Suprapubic skin (tissue), 4 donors: ENCODE results near the gene IHH. TPM values are rescaled to one million over a fixed set of nuclear protein-coding genes. Genes with fewer than 3 reads are reported as not detected.
A peak's percentile ranks its signal among the peaks of the same experiment; 100 is the strongest.

Experiments used
- DNase-seq, 2 donors: peaks; one replicate each; pipeline ENCODE4 v3.0.0-alpha.2; 2019; ENCODE audit warnings: low spot score in 2 of 2
- H3K27ac ChIP-seq: fragments of 200-600 bp; sonication (generic); one replicate; pipeline ENCODE4 v1.5.1; 2019
- H3K27me3 ChIP-seq: fragments of 200-600 bp; sonication (generic); one replicate; pipeline ENCODE4 v1.5.1; 2019
- H3K36me3 ChIP-seq: fragments of 200-600 bp; sonication (generic); one replicate; pipeline ENCODE4 v1.5.1; 2019
- H3K4me1 ChIP-seq: fragments of 200-600 bp; sonication (generic); one replicate; pipeline ENCODE4 v1.5.1; 2019
- H3K4me3 ChIP-seq: fragments of 200-600 bp; sonication (generic); one replicate; pipeline ENCODE4 v1.5.1; 2019; ENCODE audit warnings: mild to moderate bottlenecking
- H3K9me3 ChIP-seq: fragments of 200-600 bp; sonication (generic); one replicate; pipeline ENCODE4 v1.5.1; 2019
- CTCF ChIP-seq, 2 donors: fragments of 200-600 bp in 1 of 2; fragments of 450-650 bp in 1 of 2; sonication (generic) in 1 of 2; IDR thresholded peaks; one replicate each; pipeline ENCODE4 v1.5.1; 2016 to 2019; ENCODE audit warnings: antibody characterized with exemption in 2 of 2, mild to moderate bottlenecking in 1 of 2, moderate library complexity in 1 of 2
- EP300 ChIP-seq: sonication (generic); formaldehyde crosslinking; IDR thresholded peaks from one replicate; pipeline ENCODE4 v1.6.1; 2017; ENCODE audit warnings: antibody characterized with exemption
- POLR2A ChIP-seq, 2 donors: fragments of 450-650 bp; IDR thresholded peaks; one replicate each; pipeline ENCODE4 v1.6.1; 2017; ENCODE audit warnings: antibody characterized with exemption in 2 of 2, mild to moderate bottlenecking in 2 of 2, moderate library complexity in 2 of 2
- POLR2AphosphoS5 ChIP-seq, 3 donors: sonication (generic); formaldehyde crosslinking; IDR thresholded peaks; one replicate each; pipeline ENCODE4 v1.6.1; 2017; ENCODE audit warnings: antibody characterized with exemption in 3 of 3
- WGBS: methylation state at CpG from one replicate; pipeline ENCODE4 v1.1.5; 2018; 5-methylcytosine and 5-hydroxymethylcytosine counted together
- total RNA-seq, 4 donors: library from RNA; depleted of rRNA; stranded (reverse); fragments of >200 nt; gene quantifications; one replicate each; pipeline ENCODE4 v1.1.0, GENCODE V29; 2016

Gene IHH
- total RNA-seq, 4 donors from 2014 or later: 0.23 to 0.30 TPM; not detected in 2

GRCh38 chr2:219038600-219038999 is 22.1 kb downstream of the IHH start:
- no peaks in the 10 kb centered on the region for H3K9me3 ChIP-seq
- peaks cover 70% of the 10 kb centered on the region for H3K27me3 ChIP-seq
- H3K36me3 ChIP-seq: no peaks in the 10 kb centered on the region
- H3K4me1 ChIP-seq: peaks cover 6% of the 10 kb centered on the region
- TF ChIP-seq POLR2A (IDR thresholded peaks at IDR 0.05) (no peak), EP300 (no peak), CTCF (IDR thresholded peaks at IDR 0.05) (no peak), POLR2AphosphoS5 (IDR thresholded peaks at IDR 0.05) (no peak)
- H3K27ac ChIP-seq: no peak overlapping the region
- DNase-seq: peak in 1 of 2 donors; percentile 40
- WGBS: 14% methylated on average over 1 of the region's 1 CpG
- H3K4me3 ChIP-seq: no peak overlapping the region

GRCh38 chr2:219037783-219038499 is 22.8 kb downstream of the IHH start:
- no peak overlapping the region for H3K27ac ChIP-seq
- H3K4me3 ChIP-seq: no peak overlapping the region
- TF ChIP-seq POLR2AphosphoS5 (IDR thresholded peaks at IDR 0.05) (no peak), POLR2A (IDR thresholded peaks at IDR 0.05) (no peak), CTCF (IDR thresholded peaks at IDR 0.05) (no peak), EP300 (no peak)
- H3K9me3 ChIP-seq: no peaks in the 10 kb centered on the region
- H3K4me1 ChIP-seq: peaks cover 6% of the 10 kb centered on the region
- DNase-seq: no peak
- 58% methylated on average over 8 of the region's 8 CpGs for WGBS
- no peaks in the 10 kb centered on the region for H3K36me3 ChIP-seq
- H3K27me3 ChIP-seq: peaks cover 68% of the 10 kb centered on the region

- TF ChIP-seq POLR2AphosphoS5 (IDR thresholded peaks at IDR 0.05) (no peak), EP300 (no peak), POLR2A (IDR thresholded peaks at IDR 0.05) (no peak)
- Histone ChIP-seq H3K27ac (no peak overlapping the region), H3K9me3 (no peaks in the 10 kb centered on the region), H3K36me3 (no peaks in the 10 kb centered on the region), H3K27me3 (peaks cover 66% of the 10 kb centered on the region), H3K4me3 (no peak overlapping the region), H3K4me1 (no peaks in the 10 kb centered on the region)
- 79% methylated on average over 2 of the region's 2 CpGs for WGBS
- DNase-seq: no peak
Observed at GRCh38 chr2:219035942-219036341, 24.8 kb downstream of the IHH start.

- Histone ChIP-seq H3K27me3 (peaks cover 66% of the 10 kb centered on the region), H3K4me1 (no peaks in the 10 kb centered on the region), H3K4me3 (no peak overlapping the region), H3K27ac (no peak overlapping the region), H3K36me3 (no peaks in the 10 kb centered on the region), H3K9me3 (no peaks in the 10 kb centered on the region)
- DNase-seq: no peak
- no peak for TF ChIP-seq CTCF (IDR thresholded peaks at IDR 0.05)
- TF ChIP-seq EP300: no peak
- no peak for TF ChIP-seq POLR2AphosphoS5 (IDR thresholded peaks at IDR 0.05)
- no peak for TF ChIP-seq POLR2A (IDR thresholded peaks at IDR 0.05)
- 55% methylated on average over 6 of the region's 6 CpGs for WGBS
Observed at GRCh38 chr2:219034823-219035222, 25.9 kb downstream of the IHH start.

GRCh38 chr2:219032051-219032745 is 28.5 kb downstream of the IHH start:
- no peak for TF ChIP-seq CTCF (IDR thresholded peaks at IDR 0.05)
- TF ChIP-seq POLR2A (IDR thresholded peaks at IDR 0.05): no peak
- TF ChIP-seq POLR2AphosphoS5 (IDR thresholded peaks at IDR 0.05): no peak
- TF ChIP-seq EP300: no peak
- no peaks in the 10 kb centered on the region for H3K9me3 ChIP-seq
- peaks cover 41% of the 10 kb centered on the region for H3K27me3 ChIP-seq
- no peaks in the 10 kb centered on the region for H3K36me3 ChIP-seq
- no peak overlapping the region for H3K4me3 ChIP-seq
- 79% methylated on average over 23 of the region's 23 CpGs for WGBS
- DNase-seq: no peak
- no peak overlapping the region for H3K27ac ChIP-seq
- no peaks in the 10 kb centered on the region for H3K4me1 ChIP-seq
